NCI-H1436 treated with DMSO at 0.1 percent for 48 hours (cell line): Measurements from ENCODE around the gene ATXN7L3.
A peak's percentile ranks its signal among the peaks of the same experiment; 100 is the strongest.
"Not testable (repeated sequence)": the region's sequence is repeated elsewhere in the genome, so short reads cannot be mapped to it uniquely, and the experiment has no call there.

Experiments used
- DNase-seq: peaks from one replicate; lab custom pipeline; 2025; lab: John Stamatoyannopoulos, UW

Gene ATXN7L3, protein sequence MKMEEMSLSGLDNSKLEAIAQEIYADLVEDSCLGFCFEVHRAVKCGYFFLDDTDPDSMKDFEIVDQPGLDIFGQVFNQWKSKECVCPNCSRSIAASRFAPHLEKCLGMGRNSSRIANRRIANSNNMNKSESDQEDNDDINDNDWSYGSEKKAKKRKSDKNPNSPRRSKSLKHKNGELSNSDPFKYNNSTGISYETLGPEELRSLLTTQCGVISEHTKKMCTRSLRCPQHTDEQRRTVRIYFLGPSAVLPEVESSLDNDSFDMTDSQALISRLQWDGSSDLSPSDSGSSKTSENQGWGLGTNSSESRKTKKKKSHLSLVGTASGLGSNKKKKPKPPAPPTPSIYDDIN

DNA sequence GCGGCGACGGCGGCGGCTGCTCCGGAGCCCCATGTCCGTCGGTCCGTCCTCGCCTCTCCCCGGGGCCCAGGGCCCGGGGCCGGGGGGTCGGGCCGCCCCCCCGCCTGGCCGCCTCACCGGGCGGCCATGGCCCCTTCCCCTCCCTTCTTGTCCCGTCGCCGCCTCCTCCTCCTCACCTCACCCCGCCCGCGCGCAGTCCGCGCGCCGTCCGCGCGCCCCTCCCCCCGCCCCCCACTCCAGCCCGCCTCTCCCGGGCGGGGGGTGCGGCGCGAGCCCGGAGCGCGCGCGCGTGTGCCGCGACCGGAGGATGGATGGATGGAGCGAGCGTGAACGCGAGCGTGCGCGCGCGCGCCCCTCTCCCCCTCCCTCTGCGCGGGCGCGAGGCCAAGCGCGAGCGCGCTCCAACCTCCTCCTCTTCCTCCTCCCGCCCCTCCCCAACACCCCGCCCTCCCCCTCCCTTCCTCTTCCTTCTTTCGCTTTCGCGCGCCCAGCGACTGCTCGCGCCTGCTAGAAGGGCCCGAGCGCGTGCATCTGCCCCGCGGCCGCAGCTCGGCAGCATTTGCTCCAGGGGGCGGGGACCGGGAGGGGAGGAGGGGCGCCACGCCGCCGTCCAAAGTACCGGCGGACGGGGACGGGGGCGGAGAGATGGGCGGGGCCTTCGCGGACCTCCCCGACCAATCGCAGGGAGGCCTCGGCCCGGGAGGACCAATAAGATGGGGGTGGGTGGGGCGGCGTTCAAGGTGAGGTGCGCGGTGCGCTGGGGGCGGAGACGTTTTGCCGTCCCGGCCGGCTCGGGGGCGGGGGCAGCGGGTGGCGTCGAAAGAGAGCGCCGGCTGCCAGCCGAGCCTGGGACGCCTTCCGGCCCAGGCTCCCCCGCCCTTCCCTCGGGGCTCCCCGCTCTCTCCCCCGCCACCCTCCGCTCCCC, at the start of gene ATXN7L3:
TSS of gene ATXN7L3 (minus strand) at position 332 of the 925 bp plus-strand sequence. CDS start 1,814 bp downstream, outside the sequence.
- peak; percentile 88 for DNase-seq

DNA sequence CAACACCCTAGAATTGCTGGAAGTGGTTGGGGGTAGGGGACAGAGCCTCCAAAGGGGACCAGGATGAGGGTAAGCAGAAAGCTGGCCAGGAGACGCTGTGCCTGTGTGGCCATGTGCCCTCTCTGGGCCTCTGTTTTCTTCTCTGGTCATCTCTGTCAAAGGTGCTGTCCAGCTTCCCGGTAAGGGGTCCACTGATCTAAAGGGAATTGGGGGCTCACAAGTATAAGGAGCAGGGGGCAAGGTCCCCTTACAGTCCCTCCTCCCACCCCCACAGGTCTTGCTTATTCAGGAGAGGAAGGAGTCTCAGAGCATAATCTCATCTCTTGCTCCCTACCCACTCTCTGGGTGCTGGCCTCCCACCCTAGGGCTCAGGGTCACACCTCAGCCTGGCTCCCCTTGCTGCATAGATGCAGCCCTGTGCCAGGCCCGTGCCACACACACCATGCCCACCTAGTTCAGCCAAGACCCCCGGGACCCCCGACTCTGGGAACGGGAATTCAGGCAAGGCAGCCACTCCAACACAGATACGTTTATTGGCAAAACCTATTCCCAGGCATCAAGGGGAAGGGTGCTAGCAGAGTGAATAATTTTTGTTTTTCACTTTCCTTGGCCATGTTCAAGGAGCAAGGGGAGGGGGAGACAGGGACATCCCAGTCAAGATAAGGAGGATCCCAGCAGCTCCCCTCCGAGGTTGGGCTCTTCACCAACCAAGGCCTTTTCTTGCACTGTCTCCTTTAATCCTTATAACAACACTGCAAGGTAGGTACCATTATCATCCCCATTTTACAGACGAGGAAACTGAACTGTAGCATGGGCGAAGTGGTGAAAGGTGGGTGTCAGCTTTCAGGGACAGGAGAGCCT, 48.4 kb upstream of the ATXN7L3 start:
- no peak for DNase-seq

DNA sequence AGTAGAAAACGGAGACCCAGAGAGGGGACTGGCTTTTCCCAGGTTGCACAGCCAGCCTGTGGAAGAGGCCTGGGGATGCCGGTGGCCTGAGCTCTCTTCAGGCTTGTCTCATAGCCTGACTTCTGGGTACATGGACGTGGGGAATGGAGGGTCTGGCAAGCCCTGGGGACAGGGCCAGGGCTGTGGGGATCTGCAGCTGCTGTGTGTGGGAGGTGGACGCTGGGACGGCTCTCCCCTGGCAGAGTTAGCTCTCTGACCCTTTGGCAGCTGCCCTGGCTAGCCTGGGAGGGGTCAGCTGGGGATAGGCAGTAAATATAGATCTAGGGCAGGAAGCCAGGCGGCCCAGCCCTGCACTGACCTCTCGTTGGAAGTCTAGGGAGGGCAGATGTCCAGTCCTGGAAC, 47.8 kb upstream of the ATXN7L3 start:
- DNase-seq: no peak

DNA sequence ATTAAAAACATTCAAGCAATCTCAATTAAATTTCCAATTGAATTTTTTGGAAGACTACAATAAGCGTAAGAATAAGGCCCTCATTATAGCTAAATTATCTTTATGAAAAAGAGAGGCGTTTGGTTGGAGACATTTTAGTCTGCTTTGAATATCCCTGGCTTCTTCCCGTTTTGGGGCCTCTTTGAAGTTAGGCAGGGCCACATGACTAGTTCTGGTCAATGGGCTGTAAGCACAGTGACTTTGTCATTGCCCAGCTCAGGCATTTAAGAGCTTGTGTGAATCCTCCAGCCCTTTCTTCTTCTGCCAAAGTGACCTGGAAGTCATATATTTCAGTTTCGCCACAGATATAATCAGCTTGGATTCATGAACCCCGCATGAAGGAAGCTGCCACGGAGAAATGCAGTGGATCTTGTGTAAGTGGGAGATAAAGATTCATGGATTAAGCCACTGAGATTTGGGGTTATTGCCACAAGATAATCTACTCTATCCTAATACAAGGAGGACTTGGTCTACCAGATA, 41.5 kb upstream of the ATXN7L3 start:
- no peak for DNase-seq

DNA sequence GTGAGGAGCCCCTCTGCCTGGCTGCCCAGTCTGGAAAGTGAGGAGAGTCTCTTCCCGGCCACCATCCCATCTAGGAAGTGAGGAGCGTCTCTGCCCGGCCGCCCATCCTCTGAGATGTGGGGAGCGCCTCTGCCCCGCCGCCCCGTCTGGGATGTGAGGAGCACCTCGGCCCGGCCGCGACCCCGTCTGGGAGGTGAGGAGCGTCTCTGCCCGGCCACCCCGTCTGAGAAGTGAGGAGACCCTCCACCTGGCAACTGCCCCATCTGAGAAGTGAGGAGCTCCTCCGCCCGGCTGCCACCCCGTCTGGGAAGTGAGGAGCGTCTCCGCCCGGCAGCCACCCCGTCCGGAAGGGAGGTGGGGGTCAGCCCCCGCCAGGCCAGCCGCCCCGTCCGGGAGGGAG, 38.2 kb upstream of the ATXN7L3 start:
- not testable (repeated sequence) for DNase-seq

DNA sequence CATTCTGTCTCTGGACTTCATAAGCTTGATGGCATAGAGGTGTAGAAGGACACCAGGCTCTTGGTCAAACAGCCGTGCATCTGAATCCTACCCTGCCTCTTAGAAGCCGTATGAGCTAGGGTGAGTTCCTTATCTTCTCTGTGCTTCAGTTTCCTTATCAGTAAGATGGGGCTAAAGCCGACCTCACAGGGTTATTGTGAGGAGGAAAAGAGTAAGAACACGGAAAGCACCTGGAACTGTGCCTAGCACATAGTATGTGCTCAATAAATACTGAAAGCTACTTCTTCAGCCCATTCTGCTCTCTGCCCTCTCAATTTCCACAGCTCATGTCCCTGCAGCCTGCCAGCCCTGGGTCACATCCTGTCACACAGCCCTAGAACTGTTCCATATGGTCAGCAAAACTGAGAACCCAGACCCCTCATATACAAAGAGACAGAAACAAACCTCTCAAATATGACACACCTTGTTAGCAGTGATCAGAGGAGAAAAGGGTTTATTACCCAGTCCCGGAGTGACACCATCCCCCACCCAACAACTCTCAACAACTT, 36.8 kb upstream of the ATXN7L3 start:
- no peak for DNase-seq

DNA sequence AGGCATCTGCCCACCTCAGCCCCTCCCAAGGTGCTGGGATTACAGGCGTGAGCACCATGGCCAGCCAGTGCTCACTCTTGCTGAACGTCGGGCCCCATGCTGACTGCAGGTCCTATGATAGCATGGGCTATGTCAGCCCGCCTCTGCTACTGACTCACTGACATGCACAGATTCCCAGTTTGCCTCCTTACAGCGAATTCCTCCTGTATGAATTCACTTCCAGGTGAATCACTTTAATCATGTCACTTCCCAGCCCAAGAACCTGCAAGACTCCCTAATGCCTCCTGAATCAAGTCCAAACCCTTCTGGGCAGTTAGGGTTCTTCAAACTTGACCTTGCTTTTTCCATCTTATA, 35.9 kb upstream of the ATXN7L3 start:
- DNase-seq: no peak

DNA sequence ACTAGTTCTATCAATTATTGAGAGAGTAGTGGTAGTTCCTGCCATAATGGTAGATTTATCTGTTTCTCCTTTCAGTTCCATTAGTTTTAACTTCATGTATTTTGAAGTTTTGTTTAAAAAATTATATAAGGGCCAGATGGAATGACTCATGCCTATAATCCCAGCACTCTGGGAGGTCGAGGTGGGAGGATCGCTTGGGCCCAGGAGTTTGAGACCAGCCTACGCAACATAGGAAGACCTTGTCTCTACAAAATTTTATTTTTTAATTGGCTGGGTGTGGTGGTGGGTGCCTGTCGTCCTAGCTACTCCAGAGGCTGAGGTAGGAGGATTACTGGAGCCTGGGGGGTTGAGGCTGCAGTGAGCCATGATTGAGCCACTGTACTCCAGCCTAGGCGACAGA, 33.9 kb upstream of the ATXN7L3 start:
- DNase-seq: no peak

DNA sequence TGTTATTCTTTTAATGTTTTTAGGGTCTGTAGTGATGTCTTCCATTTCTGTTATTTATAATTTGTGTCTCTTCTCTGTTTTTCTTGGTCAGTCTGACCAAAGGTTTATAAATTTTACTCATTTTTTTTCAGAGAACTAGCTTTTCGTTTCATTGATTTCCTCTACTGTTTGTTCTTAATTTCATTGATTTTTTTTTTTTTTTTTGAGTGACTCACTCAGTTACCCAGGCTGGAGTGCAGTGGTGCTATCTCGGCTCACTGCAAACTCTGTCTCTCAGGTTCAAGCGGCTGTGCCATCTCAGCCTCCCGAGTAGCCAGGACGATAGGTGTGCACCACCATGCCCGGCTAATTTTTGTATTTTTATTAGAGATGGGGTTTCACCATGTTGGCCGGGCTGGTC, 32.4 kb upstream of the ATXN7L3 start:
- no peak for DNase-seq

DNA sequence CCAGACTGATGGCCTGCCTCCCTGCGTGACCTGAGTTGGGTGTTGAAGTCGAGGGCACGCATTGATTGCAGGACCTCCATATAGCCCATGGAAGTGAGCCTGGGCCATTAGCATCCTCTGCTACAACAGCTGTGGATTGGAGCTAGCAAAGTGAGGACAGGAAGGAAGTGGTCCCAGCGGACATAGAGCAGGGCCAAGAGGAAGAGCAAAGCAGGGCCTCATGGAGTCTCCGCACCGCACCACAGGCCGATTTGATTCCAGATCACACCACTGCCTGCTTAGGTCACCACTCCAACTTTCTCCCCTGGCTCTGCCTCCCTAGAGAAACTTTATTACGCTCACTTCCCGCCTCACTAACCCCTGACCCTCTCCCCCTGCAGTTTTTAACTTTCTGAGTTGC, 30.5 kb upstream of the ATXN7L3 start:
- DNase-seq: no peak

DNA sequence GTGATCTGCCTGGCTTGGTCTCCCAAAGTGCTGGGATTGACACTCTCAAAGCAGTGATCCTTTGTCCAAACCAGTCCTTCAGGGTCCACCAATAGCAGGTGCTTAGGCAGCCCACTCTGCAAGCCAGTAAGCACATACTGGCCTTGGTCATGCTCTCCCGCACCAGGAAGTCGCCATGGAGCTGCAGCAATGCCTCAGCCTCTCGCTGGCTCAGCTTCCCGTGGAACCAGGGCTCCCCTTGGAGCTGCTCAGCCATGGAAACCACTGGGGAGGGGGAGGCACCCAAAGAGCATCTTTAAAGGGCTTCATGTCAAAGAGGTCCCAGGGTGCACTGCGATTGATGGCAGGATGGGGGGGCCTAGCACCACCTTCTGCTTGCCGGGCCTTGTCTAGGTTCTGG, 29.4 kb upstream of the ATXN7L3 start:
- DNase-seq: no peak

DNA sequence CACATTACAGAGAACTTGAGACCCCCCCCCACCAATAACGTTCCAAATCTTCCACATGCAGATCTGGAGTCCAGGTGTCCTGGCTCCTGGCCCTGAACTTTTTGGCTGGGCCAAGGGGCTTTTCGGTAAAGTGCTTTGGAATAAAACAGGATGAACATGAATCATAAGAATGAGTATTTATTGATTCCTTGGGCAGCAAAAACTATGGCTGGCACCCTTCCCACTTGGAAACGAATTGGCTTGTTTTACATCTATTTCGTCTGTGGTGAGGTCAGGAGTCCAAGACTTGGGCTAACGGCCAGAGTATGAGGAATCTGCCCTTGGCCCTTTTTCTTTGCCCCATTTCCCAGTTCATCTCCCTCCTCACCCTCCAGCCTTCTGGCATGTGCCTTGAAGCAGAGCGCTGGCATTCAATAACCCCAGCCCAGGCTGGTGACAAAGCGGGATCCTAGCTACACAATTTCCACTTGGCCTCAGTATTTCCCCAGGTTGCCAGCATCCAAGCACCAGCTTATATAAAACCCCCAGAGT, 23.9 kb upstream of the ATXN7L3 start:
- no peak for DNase-seq

DNA sequence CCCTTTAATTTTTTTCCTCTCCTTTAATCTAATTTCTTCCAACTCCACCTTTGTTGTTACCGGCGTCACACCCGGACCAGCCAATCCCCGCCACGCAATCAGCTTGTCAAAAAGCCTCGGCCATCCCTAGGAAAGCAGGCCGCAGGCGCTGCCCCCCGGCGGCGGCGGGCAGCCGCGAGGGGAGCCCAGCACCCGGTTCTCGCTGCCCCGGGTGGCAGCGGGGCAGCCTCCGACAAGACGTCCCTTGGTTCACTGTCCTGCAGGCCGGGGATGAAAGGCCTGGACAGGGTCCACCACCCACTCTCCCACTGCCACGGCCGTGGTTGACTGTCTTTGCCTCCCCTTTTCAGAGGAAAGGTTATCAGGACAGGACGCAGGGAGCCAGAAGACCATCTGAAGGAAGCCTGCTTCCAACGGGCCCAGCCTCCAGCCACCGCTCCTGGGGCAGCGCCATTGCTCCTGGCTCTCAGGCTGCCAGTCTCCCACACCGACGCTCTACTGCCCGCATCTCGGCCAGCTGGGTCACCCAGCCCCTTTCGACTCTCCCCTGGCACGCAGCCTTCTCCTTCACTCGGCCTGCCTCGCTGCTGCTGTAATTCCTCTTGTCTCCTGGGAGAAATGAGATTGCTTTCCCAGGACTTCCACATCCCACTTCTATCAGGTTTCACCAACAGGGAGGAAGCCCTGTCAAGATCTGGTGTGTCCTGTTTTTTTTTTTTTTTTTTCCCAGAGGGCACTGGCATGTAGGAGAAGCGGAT, 22.6 kb upstream of the ATXN7L3 start:
- peak; percentile 45 for DNase-seq

DNA sequence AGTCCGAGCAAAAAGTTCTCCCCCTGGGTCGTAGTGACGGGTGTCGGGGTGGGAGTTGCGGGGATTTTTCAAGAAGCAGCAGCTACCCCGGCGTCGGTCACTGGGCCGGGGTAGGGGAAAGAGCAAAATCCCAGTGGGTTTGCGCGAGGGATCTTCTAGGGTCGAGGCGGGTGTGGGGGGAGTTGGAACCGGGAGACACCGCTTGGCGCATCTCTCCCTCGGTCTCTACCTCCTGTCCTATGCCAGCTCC, 22.1 kb upstream of the ATXN7L3 start:
- no peak for DNase-seq

DNA sequence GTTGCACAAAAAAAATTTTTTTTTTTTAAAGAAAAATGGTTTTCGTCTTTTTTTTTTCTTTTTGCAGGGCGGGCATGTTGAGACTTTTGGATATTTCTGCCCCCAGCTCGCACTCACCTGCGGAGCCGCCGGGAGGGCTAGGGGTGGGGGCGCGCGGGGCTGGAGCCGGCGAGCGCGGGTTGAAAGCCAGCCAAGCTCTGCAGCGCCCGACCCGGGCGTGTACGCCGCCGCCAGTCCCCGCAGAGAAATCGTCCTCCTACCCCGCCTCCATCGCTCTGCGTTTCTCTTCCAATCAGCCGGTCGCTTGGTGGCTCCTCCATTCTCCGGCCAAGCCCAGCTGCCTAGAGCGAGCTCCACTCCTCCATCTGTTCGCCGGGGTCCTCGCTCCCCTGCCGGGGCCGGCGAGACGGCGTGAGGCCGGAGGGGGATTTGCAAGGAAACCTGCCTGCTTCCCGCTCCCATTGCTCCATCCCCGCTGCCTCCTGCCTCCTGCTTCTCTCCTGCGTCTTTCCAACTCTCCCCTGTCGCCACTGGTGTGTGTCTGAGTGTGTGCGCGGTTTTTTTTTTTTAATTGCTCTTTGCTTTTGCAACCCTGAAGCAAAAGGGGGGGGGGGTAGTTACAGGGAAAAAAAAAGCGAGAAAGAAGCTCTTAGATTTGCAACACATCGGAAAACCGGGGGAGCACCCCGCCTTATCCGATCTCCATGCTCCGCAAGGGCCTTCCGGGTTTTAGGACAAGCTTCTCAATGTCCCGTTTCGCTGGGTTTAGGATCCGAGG, 21.6 kb upstream of the ATXN7L3 start:
- DNase-seq: no peak

DNA sequence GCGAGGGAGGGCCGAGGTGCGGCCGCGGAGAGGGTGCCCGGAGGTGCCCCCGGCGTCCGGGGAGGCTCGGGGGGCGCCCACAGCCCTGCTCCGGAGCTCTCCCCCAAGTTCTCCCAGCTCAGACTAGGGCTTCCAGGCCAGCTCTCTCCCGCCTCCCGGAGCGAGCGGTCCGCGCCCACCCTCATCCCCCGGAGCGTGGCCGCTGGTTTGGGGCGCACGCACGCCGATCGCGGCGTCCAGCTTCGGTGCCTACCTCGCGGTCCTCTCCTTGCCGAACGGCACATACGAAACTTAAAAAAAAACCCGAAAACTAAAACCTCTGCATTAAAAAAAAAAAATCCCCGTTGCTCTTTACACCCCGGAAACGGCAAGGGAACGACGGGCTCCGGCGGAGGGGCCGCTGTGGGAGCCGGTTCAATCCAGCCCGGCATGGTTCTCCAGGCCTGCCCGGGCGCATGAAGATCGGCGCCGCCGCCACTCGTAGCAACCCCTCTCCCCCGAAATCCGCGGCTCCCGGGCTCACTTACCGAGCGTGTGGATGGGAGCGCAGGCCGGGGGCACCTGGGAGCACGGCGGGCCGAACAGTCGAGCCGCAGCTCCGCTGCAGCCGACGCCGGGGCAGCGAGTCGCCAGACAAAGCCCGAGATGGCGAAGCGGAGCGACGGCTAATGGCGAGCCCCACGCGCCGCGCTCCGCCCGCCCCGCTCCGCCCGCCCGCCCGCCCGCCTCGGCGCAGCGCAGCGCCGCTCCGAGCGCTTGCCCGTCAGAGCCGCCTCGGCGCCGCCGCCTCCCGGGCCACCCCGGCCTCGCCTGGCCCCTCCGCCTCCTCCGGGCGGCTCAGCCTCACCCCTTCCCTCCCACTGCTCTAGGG, 20.8 kb upstream of the ATXN7L3 start:
- no peak for DNase-seq

DNA sequence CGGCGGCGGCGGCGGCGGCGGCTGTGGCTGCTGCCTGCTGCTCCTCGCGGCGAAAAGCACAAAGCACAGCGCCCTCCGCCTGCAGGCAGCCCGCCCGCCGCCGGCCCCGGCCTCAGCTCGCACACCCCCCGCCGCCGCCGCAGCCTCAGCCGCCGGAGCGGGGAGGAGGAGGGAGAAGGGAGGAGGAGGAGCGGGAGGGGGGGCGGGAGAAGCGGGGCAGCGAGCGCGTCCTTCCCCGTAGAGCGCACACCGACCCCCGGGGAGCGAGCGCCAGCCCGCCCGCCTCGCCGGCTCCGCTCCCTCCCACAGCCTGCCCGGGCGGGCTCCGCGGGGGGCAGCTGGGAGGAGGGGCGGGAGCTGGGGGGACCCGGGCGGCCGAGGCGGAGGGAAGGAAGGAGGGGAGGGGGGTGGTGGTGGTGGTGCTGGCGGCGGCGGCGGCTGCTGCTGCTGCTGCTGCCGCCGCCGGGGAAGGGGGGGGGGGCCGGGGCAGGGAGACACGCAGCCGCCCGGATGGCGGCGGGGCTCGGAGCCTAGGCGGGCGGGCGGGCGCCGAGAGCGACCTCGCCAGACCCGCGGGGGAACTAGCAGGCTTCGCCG, 20.0 kb upstream of the ATXN7L3 start, which contains the start of gene UBTF:
TSS of gene UBTF (minus strand) at position 60 of the 597 bp plus-strand sequence. CDS start 1,446 bp downstream, outside the sequence.
- DNase-seq: no peak

DNA sequence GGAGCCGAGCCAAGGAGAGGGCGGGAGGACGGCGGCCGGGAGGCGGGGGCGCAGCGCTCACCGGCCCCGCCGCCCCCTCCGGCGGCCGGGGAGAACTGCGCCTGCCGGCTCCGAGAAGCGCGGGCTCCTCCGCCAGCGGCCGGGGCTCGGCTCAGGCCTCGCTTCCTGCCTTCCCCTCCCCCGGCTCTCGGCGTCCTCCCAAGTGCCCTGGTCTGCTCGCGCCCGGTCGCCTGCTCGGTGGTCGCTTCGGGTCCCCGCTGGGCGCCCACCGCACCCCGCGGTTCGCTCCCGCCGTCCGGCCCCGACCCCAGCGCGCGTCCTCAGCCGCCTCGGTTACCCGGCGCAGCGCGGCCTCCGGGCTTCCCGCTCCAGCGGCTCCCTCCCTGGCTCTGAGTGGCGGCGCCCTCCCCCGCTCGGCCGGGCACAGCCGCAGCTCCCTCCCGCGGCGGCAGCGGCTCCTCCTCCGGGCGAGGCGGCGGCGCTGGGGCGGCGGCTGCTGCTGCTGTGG, 19.5 kb upstream of the ATXN7L3 start:
- DNase-seq: no peak
